HG02943 (cell line): ENCODE measurements around the gene CACNA1A.

Experiments
- ATAC-seq: cut with Tn5 transposase; IDR thresholded peaks from one replicate; pipeline ENCODE4 v1.9.1; 2021; ENCODE audit warnings: mild to moderate bottlenecking, low read depth, moderate library complexity; ENCODE audit not compliant: unreplicated experiment

CACNA1A gene

GRCh38 chr19:13241231-13242104, 264.8 kb downstream of the CACNA1A start:
- no peak for ATAC-seq

GRCh38 chr19:13240312-13241022, 265.8 kb downstream of the CACNA1A start:
- ATAC-seq, result no peak

- no peak for ATAC-seq
Observed at GRCh38 chr19:13238891-13239534, 267.3 kb downstream of the CACNA1A start.

GRCh38 chr19:13234518-13234917, 271.8 kb downstream of the CACNA1A start:
- no peak for ATAC-seq

- no peak for ATAC-seq
Observed at GRCh38 chr19:13231663-13232062, 274.6 kb downstream of the CACNA1A start.

GRCh38 chr19:13229246-13229645, 277.0 kb downstream of the CACNA1A start:
- ATAC-seq, result no peak

GRCh38 chr19:13228561-13228960, 277.7 kb downstream of the CACNA1A start:
- ATAC-seq, result no peak

GRCh38 chr19:13226983-13227382, 279.3 kb downstream of the CACNA1A start:
- no peak for ATAC-seq

GRCh38 chr19:13225973-13226865, 280.1 kb downstream of the CACNA1A start:
- ATAC-seq, result no peak

- ATAC-seq, result no peak
Observed at GRCh38 chr19:13225085-13225484, 281.2 kb downstream of the CACNA1A start.

- ATAC-seq, result no peak
Observed at GRCh38 chr19:13220847-13221246, 285.4 kb downstream of the CACNA1A start.

- no peak for ATAC-seq
Observed at GRCh38 chr19:13215572-13216380, 290.5 kb downstream of the CACNA1A start.

- ATAC-seq, result no peak
Observed at GRCh38 chr19:13214036-13214730, 292.1 kb downstream of the CACNA1A start.

- no peak for ATAC-seq
Observed at GRCh38 chr19:13212759-13213330, 293.4 kb downstream of the CACNA1A start.

GRCh38 chr19:13211426-13212308, 294.6 kb downstream of the CACNA1A start:
- ATAC-seq, result no peak

- ATAC-seq, result no peak
Observed at GRCh38 chr19:13210941-13211340, 295.3 kb downstream of the CACNA1A start.

GRCh38 chr19:13210339-13210775, 295.9 kb downstream of the CACNA1A start:
- no peak for ATAC-seq
